K562 (cell line): ENCODE measurements around the gene ZNF362. TPM values are rescaled to one million over a fixed set of nuclear protein-coding genes. Genes with fewer than 3 reads are reported as not detected.

ENCODE experiments used
- ATAC-seq: fragments of 200-7000 bp; cut with Tn5 transposase; 3 replicates; pipeline ENCODE4 v1.9.1; 2020; ENCODE audit warnings: moderate library complexity
- BruUV-seq: library from RNA; stranded (reverse); fragments of 400-500 nt; replicated peaks from 2 replicates; lab custom pipeline; 2021; lab: Mats Ljungman, UMichigan
- CTCF ChIA-PET: fragments of 300-600 bp; formaldehyde crosslinking; extraction: SDS; loops from one replicate; lab custom pipeline; 2021; ENCODE audit warnings: low intra/inter-chr PET ratio; lab: Yijun Ruan, JAX
- POLR2A ChIA-PET: fragments of 300-600, 350-650 bp; sonication (Branson Sonifier 250); formaldehyde crosslinking; extraction: SDS; loops from one replicate; lab custom pipeline; 2021; ENCODE audit warnings: antibody characterized with exemption, inconsistent platforms; lab: Yijun Ruan, JAX
- DNase-seq, 4 experiments: peaks; one replicate each; pipeline versions ENCODE4 v3.0.0 to v3.0.0-alpha.2; 2011 to 2018; ENCODE audit warnings: low spot score in 3 of 4, mixed read lengths in 3 of 4; ENCODE audit errors: extremely low read depth in 1 of 4
- FAIRE-seq: peaks from 2 replicates; lab custom pipeline; 2011; peaks lifted over from hg19 to GRCh38; lab: Jason Lieb, UNC
- H2AFZ ChIP-seq: 2 replicates; pipeline ENCODE4 v1.6.0; 2011; ENCODE audit warnings: low read depth, low read length, control low read depth, inconsistent platforms
- H3K27ac ChIP-seq: fragments of 200-600 bp; 3 replicates; pipeline ENCODE4 v1.8.0; 2011; ENCODE audit warnings: low read depth, mild to moderate bottlenecking, control low read depth, inconsistent platforms, low read length, moderate library complexity, mixed read lengths; ENCODE audit errors: extremely low read depth
- H3K27me3 ChIP-seq, 2 experiments: fragments of 300-600 bp in 1 of 2; 2 replicates in 1 of 2; 3 replicates in 1 of 2; pipeline versions ENCODE4 v1.6.0 to v1.8.0; 2011; ENCODE audit warnings: inconsistent platforms in 2 of 2, low read length in 2 of 2, mild to moderate bottlenecking in 1 of 2, mixed read lengths in 1 of 2, moderate library complexity in 1 of 2; ENCODE audit not compliant: control insufficient read depth in 2 of 2, insufficient read depth in 2 of 2
- H3K36me3 ChIP-seq: fragments of 300-600 bp; 3 replicates; pipeline ENCODE4 v1.8.0; 2011; ENCODE audit warnings: mild to moderate bottlenecking, low read length, inconsistent platforms; ENCODE audit not compliant: control insufficient read depth, insufficient read depth
- H3K4me1 ChIP-seq, 2 experiments: fragments of 200-600 bp in 1 of 2; replicated peaks in 1 of 2; 2 replicates in 1 of 2; 3 replicates in 1 of 2; pipeline versions ENCODE4 v1.5.1 to v1.8.0; 2011; ENCODE audit warnings: inconsistent platforms in 2 of 2, low read length in 2 of 2, mild to moderate bottlenecking in 1 of 2, mixed read lengths in 1 of 2, moderate library complexity in 1 of 2; ENCODE audit not compliant: control insufficient read depth in 2 of 2, insufficient read depth in 2 of 2
- H3K4me2 ChIP-seq: 2 replicates; pipeline ENCODE4 v1.6.1; 2011; ENCODE audit warnings: low read length, control low read depth, inconsistent platforms, mixed read lengths; ENCODE audit not compliant: insufficient read depth
- H3K4me3 ChIP-seq: fragments of 200-600 bp; sonication (generic), shearing (Covaris generic); 2 replicates; pipeline ENCODE4 v1.5.1; 2016; ENCODE audit warnings: control low read depth, inconsistent platforms
- H3K79me2 ChIP-seq: fragments of 200-600 bp; 3 replicates; pipeline ENCODE4 v1.8.0; 2011; ENCODE audit warnings: low read length, inconsistent platforms; ENCODE audit not compliant: control insufficient read depth, insufficient read depth
- H3K9ac ChIP-seq, 2 experiments: 2 replicates each; pipeline versions ENCODE4 v1.6.0 to v1.6.1; 2011; ENCODE audit warnings: low read depth in 2 of 2, low read length in 2 of 2, control low read depth in 1 of 2, inconsistent platforms in 1 of 2, mild to moderate bottlenecking in 1 of 2, mixed read lengths in 1 of 2; ENCODE audit not compliant: insufficient read depth in 1 of 2
- H3K9me1 ChIP-seq: one replicate; pipeline ENCODE4 v1.6.0; 2011; ENCODE audit warnings: inconsistent platforms, mild to moderate bottlenecking, low read length, moderate library complexity; ENCODE audit not compliant: control insufficient read depth, insufficient read depth
- H3K9me3 ChIP-seq: replicated peaks from 2 replicates; pipeline ENCODE4 v1.5.1; 2011; ENCODE audit warnings: low read depth, low read length, inconsistent platforms; ENCODE audit not compliant: control insufficient read depth, insufficient read depth
- H4K20me1 ChIP-seq: replicated peaks from 2 replicates; pipeline ENCODE4 v1.6.1; 2011; ENCODE audit warnings: low read length, inconsistent platforms, mixed read lengths; ENCODE audit not compliant: control insufficient read depth, insufficient read depth
- BMI1 ChIP-seq: fragments of 150-350 bp; IDR thresholded peaks from 2 replicates; pipeline ENCODE4 v1.6.1; 2014; ENCODE audit warnings: low read length
- CBX2 ChIP-seq: fragments of 200-600 bp; sonication (generic); IDR thresholded peaks from one replicate; pipeline ENCODE4 v1.6.1; 2012; ENCODE audit warnings: mild to moderate bottlenecking, low read length, inconsistent platforms; ENCODE audit not compliant: insufficient read depth, poor library complexity, severe bottlenecking
- CTBP1 ChIP-seq: fragments of 450-650 bp; IDR thresholded peaks from 2 replicates; pipeline ENCODE4 v1.6.1; 2016; ENCODE audit warnings: borderline replicate concordance
- ETS2 ChIP-seq: IDR thresholded peaks from 2 replicates; pipeline ENCODE4 v1.6.1; 2016; ENCODE audit warnings: borderline replicate concordance, missing genetic modification characterization, mild to moderate bottlenecking, moderate library complexity, missing compliant biosample characterization; ENCODE audit not compliant: poor library complexity, severe bottlenecking
- FOXA1 ChIP-seq: fragments of 450-650 bp; IDR thresholded peaks from 2 replicates; pipeline ENCODE4 v1.6.1; 2016; ENCODE audit warnings: mild to moderate bottlenecking, borderline replicate concordance
- KDM4B ChIP-seq, 2 experiments: fragments of 450-650 bp in 1 of 2; sonication (generic) in 1 of 2; IDR thresholded peaks; 2 replicates each; pipeline ENCODE4 v1.6.1; 2016 to 2017; ENCODE audit warnings: borderline replicate concordance in 2 of 2, antibody characterized with exemption in 1 of 2, low read depth in 1 of 2, mild to moderate bottlenecking in 1 of 2
- MCM5 ChIP-seq: fragments of 450-650 bp; IDR thresholded peaks from 2 replicates; pipeline ENCODE4 v1.6.1; 2016; ENCODE audit warnings: low read depth
- NFIX ChIP-seq: fragments of 250-450 bp; sonication (Bioruptor Pico); IDR thresholded peaks from 2 replicates; pipeline ENCODE4 v1.4.0; 2020; ENCODE audit warnings: low read depth, mild to moderate bottlenecking, moderate library complexity
- POLR2AphosphoS2 ChIP-seq: IDR thresholded peaks from 2 replicates; pipeline ENCODE4 v1.6.1; 2012; ENCODE audit warnings: low read length, improper control_type of control experiment
- SMARCA5 ChIP-seq: fragments of 450-650 bp; IDR thresholded peaks from 2 replicates; pipeline ENCODE4 v1.6.1; 2016
- TRIM24 ChIP-seq, 2 experiments: fragments of 450-650 bp; IDR thresholded peaks; 2 replicates each; pipeline ENCODE4 v1.6.1; 2016
- TRIM28 ChIP-seq: fragments of 450-650 bp; IDR thresholded peaks from 2 replicates; pipeline ENCODE4 v1.6.1; 2017
- ZNF124 ChIP-seq: sonication (generic); formaldehyde crosslinking; IDR thresholded peaks from 2 replicates; pipeline ENCODE4 v1.8.1; 2022; ENCODE audit warnings: missing genetic modification reagents
- ZNF280A ChIP-seq: fragments of 450-650 bp; IDR thresholded peaks from 2 replicates; pipeline ENCODE4 v1.6.1; 2018; ENCODE audit warnings: mild to moderate bottlenecking, low read depth; ENCODE audit not compliant: partially characterized antibody
- WGBS: fragments of 100-300 bp; shearing (Covaris generic); methylation state at CpG from one replicate; pipeline ENCODE4 v1.1.6; 2016; ENCODE audit warnings: low coverage, mixed read lengths; ENCODE audit not compliant: insufficient coverage; ENCODE audit errors: missing lambda C conversion rate; 5-methylcytosine and 5-hydroxymethylcytosine counted together
- in situ Hi-C: fragments of 300-500 bp; cut with MboI; formaldehyde crosslinking; loops from 4 replicates; pipeline ENCODE4 v1.15.0; 2018; ENCODE audit warnings: inconsistent platforms, mixed read lengths
- intact Hi-C: fragments of 100-400 bp; cut with micrococcal nuclease; formaldehyde crosslinking; loops from 2 replicates; pipeline ENCODE4 v1.14.2; 2022
- polyA plus RNA-seq, 8 experiments: library from polyadenylated mRNA; depleted of rRNA in 4 of 8; stranded (reverse) in 5 of 8; unstranded in 3 of 8; fragments of >200 nt; fragmentation: Nextera tagmentation in 2 of 8; fragmentation: Illumina TruSeq in 1 of 8; extraction: Ambion mirVana in 2 of 8; extraction: Trizol in 1 of 8; gene quantifications; 2 replicates each; pipeline versions ENCODE4 v1.2.1 to v1.2.3, GENCODE V29; 2011 to 2014; ENCODE audit warnings: inconsistent platforms in 1 of 8, missing spikeins in 1 of 8
- total RNA-seq, 7 experiments: library from RNA; depleted of rRNA in 6 of 7; stranded (reverse); fragments of >200 nt in 6 of 7; fragmentation: Illumina TruSeq in 2 of 7; extraction: Trizol in 2 of 7; gene quantifications; 2 replicates each; pipeline versions ENCODE4 v1.2.1 to v1.2.3, GENCODE V29; 2011 to 2021; ENCODE audit warnings: low replicate concordance in 1 of 7
- TF ChIP-seq, protein P1 (sequence below): fragments of 250-450 bp; sonication (Bioruptor Pico); IDR thresholded peaks from 2 replicates; pipeline ENCODE4 v1.9.0; 2021; ENCODE audit warnings: mild to moderate bottlenecking, inconsistent platforms
- TF ChIP-seq, protein P2 (sequence below): fragments of 450-650 bp; IDR thresholded peaks from 2 replicates; pipeline ENCODE4 v1.7.0; 2016; ENCODE audit warnings: borderline replicate concordance
- TF ChIP-seq, protein P3 (sequence below): fragments of 250-450 bp; sonication (Bioruptor Pico); IDR thresholded peaks from 2 replicates; pipeline ENCODE4 v1.4.0; 2020; ENCODE audit warnings: mild to moderate bottlenecking, moderate library complexity

Gene ZNF362
- total and polyA plus RNA-seq, 9 of the 15 experiments (the other 6 are each of a cell fraction or from before 2014, with no cell fraction given): 0.01 to 1.1 (median 0.35) TPM; not detected in 1

GRCh38 chr1:33224166-33224707 lies 32.1 kb upstream of the ZNF362 start:
- no peak for ATAC-seq
- no peak for DNase-seq
- Histone ChIP-seq H3K9me1 (no peaks in the 10 kb centered on the region), H3K4me2 (no peak overlapping the region), H3K4me1 (no peaks in the 10 kb centered on the region), H3K79me2 (no peaks in the 10 kb centered on the region), H3K36me3 (no peaks in the 10 kb centered on the region), H4K20me1 (no peaks in the 10 kb centered on the region; the same call in 1 of the 2 replicates), H3K27ac (no peak overlapping the region), H3K4me3 (no peak overlapping the region), H3K9ac (no peak overlapping the region), H3K27me3 (peaks cover 0 to 2% of the 10 kb centered on the region in 2 experiments; a peak in 3 of 5 replicates), H3K9me3 (no peaks in the 10 kb centered on the region), H2AFZ (no peak overlapping the region)
- CTCF ChIA-PET: no interaction called here
- FAIRE-seq: no peak
- POLR2A ChIA-PET: no interaction called here
- 0% methylated on average over 2 of the region's 2 CpGs for WGBS
- in situ Hi-C loops (no loop called here), intact Hi-C loops (no loop called here)
- BruUV-seq: no TSS peak
- TF ChIP-seq KDM4B (IDR thresholded peaks at IDR 0.05; ENCODE audit: borderline replicate concordance in 2 of 2, low read depth in 1 of 2): no peak
- TF ChIP-seq, protein P1, sequence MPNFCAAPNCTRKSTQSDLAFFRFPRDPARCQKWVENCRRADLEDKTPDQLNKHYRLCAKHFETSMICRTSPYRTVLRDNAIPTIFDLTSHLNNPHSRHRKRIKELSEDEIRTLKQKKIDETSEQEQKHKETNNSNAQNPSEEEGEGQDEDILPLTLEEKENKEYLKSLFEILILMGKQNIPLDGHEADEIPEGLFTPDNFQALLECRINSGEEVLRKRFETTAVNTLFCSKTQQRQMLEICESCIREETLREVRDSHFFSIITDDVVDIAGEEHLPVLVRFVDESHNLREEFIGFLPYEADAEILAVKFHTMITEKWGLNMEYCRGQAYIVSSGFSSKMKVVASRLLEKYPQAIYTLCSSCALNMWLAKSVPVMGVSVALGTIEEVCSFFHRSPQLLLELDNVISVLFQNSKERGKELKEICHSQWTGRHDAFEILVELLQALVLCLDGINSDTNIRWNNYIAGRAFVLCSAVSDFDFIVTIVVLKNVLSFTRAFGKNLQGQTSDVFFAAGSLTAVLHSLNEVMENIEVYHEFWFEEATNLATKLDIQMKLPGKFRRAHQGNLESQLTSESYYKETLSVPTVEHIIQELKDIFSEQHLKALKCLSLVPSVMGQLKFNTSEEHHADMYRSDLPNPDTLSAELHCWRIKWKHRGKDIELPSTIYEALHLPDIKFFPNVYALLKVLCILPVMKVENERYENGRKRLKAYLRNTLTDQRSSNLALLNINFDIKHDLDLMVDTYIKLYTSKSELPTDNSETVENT (CRISPR knock-in tag): no peak
- no peak for TF ChIP-seq SMARCA5
- TF ChIP-seq POLR2AphosphoS2: no peak
- no peak for TF ChIP-seq MCM5
- TF ChIP-seq ZNF280A: peak; percentile 70
- TF ChIP-seq, protein P2, sequence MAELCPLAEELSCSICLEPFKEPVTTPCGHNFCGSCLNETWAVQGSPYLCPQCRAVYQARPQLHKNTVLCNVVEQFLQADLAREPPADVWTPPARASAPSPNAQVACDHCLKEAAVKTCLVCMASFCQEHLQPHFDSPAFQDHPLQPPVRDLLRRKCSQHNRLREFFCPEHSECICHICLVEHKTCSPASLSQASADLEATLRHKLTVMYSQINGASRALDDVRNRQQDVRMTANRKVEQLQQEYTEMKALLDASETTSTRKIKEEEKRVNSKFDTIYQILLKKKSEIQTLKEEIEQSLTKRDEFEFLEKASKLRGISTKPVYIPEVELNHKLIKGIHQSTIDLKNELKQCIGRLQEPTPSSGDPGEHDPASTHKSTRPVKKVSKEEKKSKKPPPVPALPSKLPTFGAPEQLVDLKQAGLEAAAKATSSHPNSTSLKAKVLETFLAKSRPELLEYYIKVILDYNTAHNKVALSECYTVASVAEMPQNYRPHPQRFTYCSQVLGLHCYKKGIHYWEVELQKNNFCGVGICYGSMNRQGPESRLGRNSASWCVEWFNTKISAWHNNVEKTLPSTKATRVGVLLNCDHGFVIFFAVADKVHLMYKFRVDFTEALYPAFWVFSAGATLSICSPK: no peak
- TF ChIP-seq CBX2: no peak
- TF ChIP-seq NFIX: no peak
- no peak for TF ChIP-seq BMI1
- TF ChIP-seq ZNF124 (CRISPR knock-in tag): no peak
- peak; percentile 94 for TF ChIP-seq TRIM28
- peak in 1 of 2 experiments; percentile 41; a peak in 1 of 4 replicates for TF ChIP-seq TRIM24 (IDR thresholded peaks at IDR 0.05)
- no peak for TF ChIP-seq ETS2 (tag)
- TF ChIP-seq, protein P3, sequence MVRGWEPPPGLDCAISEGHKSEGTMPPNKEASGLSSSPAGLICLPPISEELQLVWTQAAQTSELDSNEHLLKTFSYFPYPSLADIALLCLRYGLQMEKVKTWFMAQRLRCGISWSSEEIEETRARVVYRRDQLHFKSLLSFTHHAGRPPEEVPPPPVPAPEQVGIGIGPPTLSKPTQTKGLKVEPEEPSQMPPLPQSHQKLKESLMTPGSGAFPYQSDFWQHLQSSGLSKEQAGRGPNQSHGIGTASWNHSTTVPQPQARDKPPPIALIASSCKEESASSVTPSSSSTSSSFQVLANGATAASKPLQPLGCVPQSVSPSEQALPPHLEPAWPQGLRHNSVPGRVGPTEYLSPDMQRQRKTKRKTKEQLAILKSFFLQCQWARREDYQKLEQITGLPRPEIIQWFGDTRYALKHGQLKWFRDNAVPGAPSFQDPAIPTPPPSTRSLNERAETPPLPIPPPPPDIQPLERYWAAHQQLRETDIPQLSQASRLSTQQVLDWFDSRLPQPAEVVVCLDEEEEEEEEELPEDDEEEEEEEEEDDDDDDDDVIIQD (CRISPR knock-in tag): no peak
- TF ChIP-seq FOXA1: no peak
- TF ChIP-seq CTBP1: no peak
